ENCODE results near the gene SSR3.

DNA sequence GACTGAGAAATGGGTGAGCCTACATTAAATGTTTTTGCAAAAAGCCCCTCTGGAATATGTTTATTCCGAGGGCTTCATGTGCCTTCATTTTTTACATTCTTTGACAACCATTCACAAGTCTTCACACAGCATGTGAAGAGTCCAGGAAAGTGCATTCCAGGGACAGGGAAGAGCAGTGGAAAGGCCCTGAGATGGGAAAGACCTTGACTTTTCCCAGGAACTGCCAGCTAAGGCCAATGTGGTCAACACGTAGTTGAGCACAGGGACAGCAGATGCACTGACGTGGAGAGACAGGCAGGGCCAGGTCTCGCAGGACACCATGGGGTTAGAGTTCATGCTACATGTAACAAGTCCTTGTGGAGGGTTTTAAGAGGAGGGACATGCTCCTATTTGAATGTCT lies 21.7 kb downstream of the SSR3 start:
- TF ChIP-seq, protein P1, sequence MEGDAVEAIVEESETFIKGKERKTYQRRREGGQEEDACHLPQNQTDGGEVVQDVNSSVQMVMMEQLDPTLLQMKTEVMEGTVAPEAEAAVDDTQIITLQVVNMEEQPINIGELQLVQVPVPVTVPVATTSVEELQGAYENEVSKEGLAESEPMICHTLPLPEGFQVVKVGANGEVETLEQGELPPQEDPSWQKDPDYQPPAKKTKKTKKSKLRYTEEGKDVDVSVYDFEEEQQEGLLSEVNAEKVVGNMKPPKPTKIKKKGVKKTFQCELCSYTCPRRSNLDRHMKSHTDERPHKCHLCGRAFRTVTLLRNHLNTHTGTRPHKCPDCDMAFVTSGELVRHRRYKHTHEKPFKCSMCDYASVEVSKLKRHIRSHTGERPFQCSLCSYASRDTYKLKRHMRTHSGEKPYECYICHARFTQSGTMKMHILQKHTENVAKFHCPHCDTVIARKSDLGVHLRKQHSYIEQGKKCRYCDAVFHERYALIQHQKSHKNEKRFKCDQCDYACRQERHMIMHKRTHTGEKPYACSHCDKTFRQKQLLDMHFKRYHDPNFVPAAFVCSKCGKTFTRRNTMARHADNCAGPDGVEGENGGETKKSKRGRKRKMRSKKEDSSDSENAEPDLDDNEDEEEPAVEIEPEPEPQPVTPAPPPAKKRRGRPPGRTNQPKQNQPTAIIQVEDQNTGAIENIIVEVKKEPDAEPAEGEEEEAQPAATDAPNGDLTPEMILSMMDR (conservative IDR thresholded peaks at IDR 0.05; ENCODE audit: low read length) = no peak
- no peak for TF ChIP-seq EZH2phosphoT487 (IDR thresholded peaks at IDR 0.05; ENCODE audit: borderline replicate concordance, low read depth, low read length)

Data from OCI-LY7 (cell line).